ENCODE results near the gene SMG6. TPM values are rescaled to one million over a fixed set of nuclear protein-coding genes. Genes with fewer than 3 reads are reported as not detected.

Gene SMG6
- total and polyA plus RNA-seq, 5 experiments from 2014 or later: 5.3 to 51.4 (median 13.5) TPM

- no peak for DNase-seq
- ATAC-seq: no peak
- Mint-ChIP-seq H3K36me3 (peaks cover 0 to 51% (median 3%) of the 10 kb centered on the region in 3 donors), H3K4me3 (no peak overlapping the region), H3K4me1 (peaks cover 8 to 29% (median 15%) of the 10 kb centered on the region in 4 donors), H3K9me3 (no peaks in the 10 kb centered on the region), H3K27me3 (no peaks in the 10 kb centered on the region), H3K27ac (peak overlapping the region in 1 of 10 donors; percentile 36)
- POLR2A ChIA-PET: interaction anchor here (0.5 to 1.5 kb wide), 2 partner anchors 15 to 1257 kb away, joined by 3 read pairs; no protein-coding TSS in a partner anchor
Observed at GRCh38 chr17:2035541-2036488, 267.8 kb downstream of the SMG6 start.

GRCh38 chr17:2034806-2035540 is 268.6 kb downstream of the SMG6 start:
- POLR2A ChIA-PET: interaction anchor here (0.5 kb wide), 1 partner anchor 1256 kb away, joined by 3 read pairs; no protein-coding TSS in a partner anchor
- H3K36me3 Mint-ChIP-seq: peaks cover 0 to 49% (median 0%) of the 10 kb centered on the region in 3 donors
- H3K27ac Mint-ChIP-seq: no peak overlapping the region
- no peak for ATAC-seq
- no peaks in the 10 kb centered on the region for H3K27me3 Mint-ChIP-seq
- H3K4me3 Mint-ChIP-seq: peak overlapping the region in 1 of 10 donors; percentile 38
- H3K4me1 Mint-ChIP-seq: peaks cover 11 to 32% (median 18%) of the 10 kb centered on the region in 4 donors
- no peak for DNase-seq
- no peaks in the 10 kb centered on the region for H3K9me3 Mint-ChIP-seq

GRCh38 chr17:2034157-2034556 is 269.4 kb downstream of the SMG6 start:
- ATAC-seq: no peak
- H3K9me3 Mint-ChIP-seq: no peaks in the 10 kb centered on the region
- DNase-seq: no peak
- H3K4me1 Mint-ChIP-seq: peaks cover 9 to 34% (median 18%) of the 10 kb centered on the region in 4 donors
- H3K27me3 Mint-ChIP-seq: no peaks in the 10 kb centered on the region
- no peak overlapping the region for H3K4me3 Mint-ChIP-seq
- POLR2A ChIA-PET: interaction anchor here (0.6 kb wide), 1 partner anchor 309 kb away, joined by 4 read pairs; no protein-coding TSS in a partner anchor
- H3K27ac Mint-ChIP-seq: no peak overlapping the region
- H3K36me3 Mint-ChIP-seq: peaks cover 0 to 43% (median 0%) of the 10 kb centered on the region in 3 donors

GRCh38 chr17:2033153-2033552 is 270.4 kb downstream of the SMG6 start:
- POLR2A ChIA-PET: no interaction called here
- DNase-seq: no peak
- H3K4me1 Mint-ChIP-seq: peaks cover 9 to 34% (median 19%) of the 10 kb centered on the region in 4 donors
- H3K27me3 Mint-ChIP-seq: peaks cover 0 to 3% (median 0%) of the 10 kb centered on the region in 5 donors
- peaks cover 0 to 33% (median 0%) of the 10 kb centered on the region in 3 donors for H3K36me3 Mint-ChIP-seq
- peak overlapping the region in 1 of 10 donors; percentile 56 for H3K27ac Mint-ChIP-seq
- H3K4me3 Mint-ChIP-seq: peak overlapping the region in 6 of 10 donors; percentile 3 to 41 (median 19)
- no peaks in the 10 kb centered on the region for H3K9me3 Mint-ChIP-seq
- no peak for ATAC-seq

- no peaks in the 10 kb centered on the region for H3K9me3 Mint-ChIP-seq
- POLR2A ChIA-PET: interaction anchor here (0.5 to 1.9 kb wide), 7 partner anchors 10 to 1878 kb away, joined by 3 to 11 read pairs (median 3); partner anchors contain the start of genes OVCA2, RPA1 and SMYD4
- peaks cover 4 to 20% (median 9%) of the 10 kb centered on the region in 5 donors for H3K27me3 Mint-ChIP-seq
- H3K4me3 Mint-ChIP-seq: peak overlapping the region; percentile 92 to 98 (median 95)
- H3K36me3 Mint-ChIP-seq: peaks cover 0 to 11% (median 0%) of the 10 kb centered on the region in 3 donors
- H3K27ac Mint-ChIP-seq: peak overlapping the region; percentile 77 to 98 (median 95)
- peaks cover 16 to 39% (median 26%) of the 10 kb centered on the region in 4 donors for H3K4me1 Mint-ChIP-seq
- DNase-seq (no peak), ATAC-seq (peak in 1 of 2 donors; percentile 2)
Observed at GRCh38 chr17:2030779-2031163, 272.8 kb downstream of the SMG6 start.

- peak; percentile 85 for ATAC-seq
- Mint-ChIP-seq H3K4me3 (peak within 1 kb of the TSS; percentile 92 to 98 (median 95)), H3K27ac (peak within 1 kb of the TSS; percentile 77 to 98 (median 95)), H3K27me3 (peaks cover 4 to 24% (median 14%) of the 10 kb centered on the region in 5 donors), H3K36me3 (peaks cover 0 to 10% (median 0%) of the 10 kb centered on the region in 3 donors), H3K4me1 (peaks cover 17 to 43% (median 30%) of the 10 kb centered on the region in 4 donors), H3K9me3 (no peaks in the 10 kb centered on the region)
- peak; percentile 78 to 91 (median 81) for DNase-seq
- POLR2A ChIA-PET: interaction anchor here (1.0 to 1.9 kb wide), 4 partner anchors 11 to 313 kb away, joined by 3 to 11 read pairs (median 3); partner anchors contain the start of gene OVCA2
Observed at GRCh38 chr17:2029911-2030778, 273.4 kb downstream of the SMG6 start, which contains the start of gene DPH1. TSS of gene DPH1 (plus strand) at chr17:2030153. CDS start at chr17:2030170, 17 bp downstream.

GRCh38 chr17:2028737-2029136 is 274.8 kb downstream of the SMG6 start:
- peaks cover 4 to 25% (median 14%) of the 10 kb centered on the region in 5 donors for H3K27me3 Mint-ChIP-seq
- DNase-seq (no peak), ATAC-seq (no peak)
- H3K27ac Mint-ChIP-seq: peak overlapping the region in 1 of 10 donors; percentile 40
- H3K36me3 Mint-ChIP-seq: peaks cover 0 to 10% (median 0%) of the 10 kb centered on the region in 3 donors
- H3K4me3 Mint-ChIP-seq: peak overlapping the region in 8 of 10 donors; percentile 10 to 62 (median 42)
- POLR2A ChIA-PET: interaction anchor here (0.6 to 0.7 kb wide), 2 partner anchors 73 to 293 kb away, joined by 3 read pairs; no protein-coding TSS in a partner anchor
- H3K9me3 Mint-ChIP-seq: no peaks in the 10 kb centered on the region
- peaks cover 17 to 42% (median 30%) of the 10 kb centered on the region in 4 donors for H3K4me1 Mint-ChIP-seq

GRCh38 chr17:2028234-2028614 is 275.4 kb downstream of the SMG6 start:
- DNase-seq: no peak
- ATAC-seq: no peak
- Mint-ChIP-seq H3K4me1 (peaks cover 16 to 41% (median 31%) of the 10 kb centered on the region in 4 donors), H3K9me3 (no peaks in the 10 kb centered on the region), H3K36me3 (peaks cover 0 to 5% (median 0%) of the 10 kb centered on the region in 3 donors), H3K27ac (peak overlapping the region in 2 of 10 donors; percentile 43 to 62), H3K27me3 (peaks cover 4 to 28% (median 14%) of the 10 kb centered on the region in 5 donors), H3K4me3 (peak overlapping the region in 5 of 10 donors; percentile 18 to 62 (median 45))
- POLR2A ChIA-PET: interaction anchor here (1.5 kb wide), 1 partner anchor 12 kb away, joined by 3 read pairs; no protein-coding TSS in a partner anchor

- DNase-seq (no peak), ATAC-seq (no peak)
- Mint-ChIP-seq H3K4me3 (peak overlapping the region in 7 of 10 donors; percentile 5 to 59 (median 45)), H3K4me1 (peaks cover 16 to 41% (median 32%) of the 10 kb centered on the region in 4 donors), H3K9me3 (no peaks in the 10 kb centered on the region), H3K27ac (peak overlapping the region in 1 of 10 donors; percentile 62), H3K36me3 (no peaks in the 10 kb centered on the region), H3K27me3 (peaks cover 4 to 28% (median 14%) of the 10 kb centered on the region in 5 donors)
- POLR2A ChIA-PET: interaction anchor here (1.5 kb wide), 1 partner anchor 13 kb away, joined by 3 read pairs; no protein-coding TSS in a partner anchor
Observed at GRCh38 chr17:2027528-2028233, 275.9 kb downstream of the SMG6 start.

- ATAC-seq (no peak), DNase-seq (no peak)
- Mint-ChIP-seq H3K36me3 (no peaks in the 10 kb centered on the region), H3K27ac (peak overlapping the region in 2 of 10 donors; percentile 33 to 41), H3K9me3 (no peaks in the 10 kb centered on the region), H3K27me3 (peaks cover 4 to 28% (median 14%) of the 10 kb centered on the region in 5 donors), H3K4me1 (peaks cover 22 to 37% (median 31%) of the 10 kb centered on the region in 4 donors), H3K4me3 (peak overlapping the region; percentile 79 to 89 (median 82))
- POLR2A ChIA-PET: interaction anchor here (1.1 kb wide), 2 partner anchors 16 to 144 kb away, joined by 4 to 6 read pairs; partner anchors contain the start of gene OVCA2
Observed at GRCh38 chr17:2025622-2026309, 277.8 kb downstream of the SMG6 start.

Measured in naive thymus-derived CD8-positive, alpha-beta T cell (primary cell).